HL-60/S4 treated with retinoic acid at 250 ng/mL for 4 days and 3 days (cell line): ENCODE results near the gene TUBA3D.
"Not testable (repeated sequence)": the region's sequence is repeated elsewhere in the genome, so short reads cannot be mapped to it uniquely, and the experiment has no call there.

Source experiments
- in situ Hi-C: fragments of 300-500 bp; cut with MboI; formaldehyde crosslinking; loops from 2 replicates; pipeline ENCODE4 v1.7.0; 2022; ENCODE audit warnings: low sequenced_read_pairs

The TUBA3D gene

DNA sequence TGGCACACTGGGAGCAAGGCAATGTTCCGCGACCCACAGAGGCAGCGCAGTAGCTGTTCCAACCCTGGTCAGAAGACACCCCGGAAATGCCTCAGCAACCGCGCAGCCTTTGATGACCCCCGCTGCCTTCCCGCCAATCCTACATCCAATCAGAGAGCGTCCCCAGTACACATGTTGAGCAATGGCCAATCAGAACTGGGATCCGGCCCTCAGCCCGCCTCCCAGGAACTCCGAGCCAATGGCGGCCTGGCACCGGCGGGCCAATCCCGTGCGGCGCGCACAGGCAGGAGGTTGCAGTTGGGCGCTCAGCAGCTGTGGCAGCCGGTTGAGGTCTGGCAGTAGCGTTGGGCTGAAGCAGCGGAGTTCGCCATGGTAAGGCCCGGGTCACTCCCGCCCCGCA is at the start of gene TUBA3D:
TUBA3D (plus strand) TSS at position 289 of the 400 bp plus-strand sequence; CDS start at position 370, 81 bp downstream.
- in situ Hi-C loops = no loop called here

DNA sequence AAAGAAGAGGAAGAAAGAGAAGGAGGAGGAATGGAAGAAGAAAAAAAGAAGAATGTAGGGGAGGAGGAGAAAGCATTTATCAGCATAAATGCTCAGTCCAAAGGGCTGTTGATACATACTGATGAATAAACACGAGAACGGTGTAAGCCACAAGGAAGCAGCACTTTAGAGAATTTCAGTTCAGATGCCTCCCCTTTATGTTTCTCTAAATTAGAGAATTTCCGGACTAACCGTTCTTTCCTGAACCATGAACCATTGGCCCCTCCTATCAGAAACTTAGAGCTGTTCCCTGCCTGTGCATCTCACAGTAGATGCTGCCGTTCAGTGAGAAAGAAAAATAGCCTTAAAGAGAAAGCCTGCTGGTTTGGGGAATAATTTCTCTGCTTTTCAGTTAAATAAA is 49.2 kb upstream of the TUBA3D start:
- in situ Hi-C loops = no loop called here

- in situ Hi-C loops = no loop called here
These were observed 44.6 kb upstream of the TUBA3D start for GRCh38 chr2:131431336-131431735.

- in situ Hi-C loops = not testable (repeated sequence)
These were observed 35.0 kb upstream of the TUBA3D start for GRCh38 chr2:131440742-131441468.

GRCh38 chr2:131444736-131445514 is 31.0 kb upstream of the TUBA3D start:
- in situ Hi-C loops = not testable (repeated sequence)

- in situ Hi-C loops = not testable (repeated sequence)
These were observed 30.5 kb upstream of the TUBA3D start for GRCh38 chr2:131445515-131445797.

- in situ Hi-C loops = no loop called here
These were observed 30.0 kb upstream of the TUBA3D start for GRCh38 chr2:131445896-131446295.

GRCh38 chr2:131447981-131448380 is 27.9 kb upstream of the TUBA3D start:
- in situ Hi-C loops = not testable (repeated sequence)

- in situ Hi-C loops = not testable (repeated sequence)
These were observed 24.5 kb upstream of the TUBA3D start for GRCh38 chr2:131451265-131451949.

DNA sequence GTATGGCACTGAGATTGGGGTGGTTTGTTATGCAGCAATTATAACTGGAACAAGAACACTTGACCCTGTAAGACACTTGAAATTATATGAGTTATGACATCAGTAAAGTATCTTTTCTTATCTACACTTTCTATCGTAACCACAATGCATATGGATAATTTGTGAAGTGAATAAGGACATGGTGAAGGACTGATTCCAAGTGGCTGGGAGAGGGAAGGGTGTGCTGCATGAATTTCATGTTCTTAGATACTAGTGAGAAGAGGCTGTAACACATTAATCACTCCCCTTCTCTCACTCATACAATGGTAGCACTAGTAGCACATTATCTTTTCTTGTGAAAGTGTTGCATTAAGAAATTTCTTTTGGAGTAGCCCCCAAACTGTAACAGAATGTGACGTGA is 21.0 kb upstream of the TUBA3D start:
- in situ Hi-C loops = not testable (repeated sequence)

DNA sequence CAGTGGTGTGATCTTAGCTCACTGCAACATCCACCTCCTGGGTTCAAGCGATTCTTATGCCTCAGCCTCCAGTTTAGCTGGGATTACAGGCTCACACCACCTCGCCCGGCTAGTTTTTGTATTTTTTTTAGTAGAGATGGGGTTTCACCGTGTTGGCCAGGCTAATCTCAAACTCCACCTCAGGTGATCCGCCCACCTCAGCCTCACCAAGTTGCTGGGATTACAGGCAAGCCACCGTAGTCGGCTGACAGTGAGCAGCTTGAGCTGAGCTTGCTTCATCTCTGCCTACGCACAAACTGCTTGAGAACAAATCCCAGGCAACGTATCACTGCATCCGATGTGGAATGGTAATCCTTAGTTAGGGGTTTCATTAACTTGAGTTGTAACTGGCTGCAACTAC is 8.2 kb upstream of the TUBA3D start:
- in situ Hi-C loops = not testable (repeated sequence)

- in situ Hi-C loops = not testable (repeated sequence)
These were observed 5.0 kb upstream of the TUBA3D start for GRCh38 chr2:131470944-131471343.

GRCh38 chr2:131471624-131472023 is 4.3 kb upstream of the TUBA3D start:
- in situ Hi-C loops = not testable (repeated sequence)

GRCh38 chr2:131473266-131473665 is 2.7 kb upstream of the TUBA3D start:
- in situ Hi-C loops = not testable (repeated sequence)

DNA sequence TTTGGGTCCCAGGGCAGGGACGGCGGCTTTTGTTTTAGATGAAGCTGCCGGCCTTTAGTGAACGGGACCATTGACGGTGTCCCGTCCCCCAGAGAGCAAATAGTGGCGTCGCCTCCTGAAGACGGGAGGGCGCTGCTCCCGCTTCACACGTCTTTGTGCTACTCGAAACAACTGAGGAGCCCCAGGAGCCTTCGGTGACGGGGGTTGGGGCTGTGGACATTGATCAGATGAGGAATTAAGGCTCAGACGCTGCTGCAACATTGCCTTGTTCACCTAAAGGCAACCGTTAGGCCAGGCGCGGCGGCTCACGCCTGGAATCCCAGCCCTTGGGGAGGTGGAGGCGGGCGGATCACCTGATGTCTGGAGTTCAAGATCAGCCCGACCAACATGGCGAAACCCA is 444 bp downstream of the TUBA3D start:
- in situ Hi-C loops = not testable (repeated sequence)

- in situ Hi-C loops = not testable (repeated sequence)
These were observed 1.3 kb downstream of the TUBA3D start for GRCh38 chr2:131477227-131477626.

DNA sequence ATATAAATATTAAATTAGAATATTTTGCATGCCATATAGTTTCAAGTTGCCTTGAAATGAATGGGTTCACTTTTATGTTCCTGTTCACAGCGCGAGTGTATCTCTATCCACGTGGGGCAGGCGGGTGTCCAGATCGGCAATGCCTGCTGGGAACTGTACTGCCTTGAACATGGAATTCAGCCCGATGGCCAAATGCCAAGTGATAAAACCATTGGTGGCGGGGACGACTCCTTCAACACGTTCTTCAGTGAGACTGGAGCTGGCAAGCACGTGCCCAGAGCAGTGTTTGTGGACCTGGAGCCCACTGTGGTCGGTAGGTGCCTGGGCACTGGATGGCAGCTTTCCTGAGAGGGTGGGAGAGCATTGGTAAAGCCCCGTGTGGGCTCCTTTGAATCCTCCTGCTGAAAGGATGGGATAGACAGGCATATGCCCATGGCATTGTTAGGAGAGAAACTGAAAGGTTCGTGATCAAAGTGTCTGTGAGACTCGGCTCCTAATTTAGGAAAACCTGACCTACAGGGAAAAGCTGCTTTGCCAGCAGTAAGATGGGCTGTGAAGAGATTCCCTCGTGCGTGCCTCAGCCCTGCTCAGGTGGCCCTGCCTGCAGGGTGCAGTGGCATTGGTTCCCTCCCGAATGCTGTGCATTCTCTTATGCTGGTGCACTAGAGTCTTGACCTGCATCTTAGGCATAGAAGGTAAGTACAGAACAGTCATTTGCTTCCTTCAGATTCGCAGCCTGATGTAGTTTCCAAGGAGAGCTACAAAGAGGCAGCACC is 2.3 kb downstream of the TUBA3D start:
- in situ Hi-C loops = not testable (repeated sequence)

GRCh38 chr2:131478850-131479461 is 3.0 kb downstream of the TUBA3D start:
- in situ Hi-C loops = not testable (repeated sequence)

GRCh38 chr2:131480351-131480750 is 4.4 kb downstream of the TUBA3D start:
- in situ Hi-C loops = not testable (repeated sequence)

DNA sequence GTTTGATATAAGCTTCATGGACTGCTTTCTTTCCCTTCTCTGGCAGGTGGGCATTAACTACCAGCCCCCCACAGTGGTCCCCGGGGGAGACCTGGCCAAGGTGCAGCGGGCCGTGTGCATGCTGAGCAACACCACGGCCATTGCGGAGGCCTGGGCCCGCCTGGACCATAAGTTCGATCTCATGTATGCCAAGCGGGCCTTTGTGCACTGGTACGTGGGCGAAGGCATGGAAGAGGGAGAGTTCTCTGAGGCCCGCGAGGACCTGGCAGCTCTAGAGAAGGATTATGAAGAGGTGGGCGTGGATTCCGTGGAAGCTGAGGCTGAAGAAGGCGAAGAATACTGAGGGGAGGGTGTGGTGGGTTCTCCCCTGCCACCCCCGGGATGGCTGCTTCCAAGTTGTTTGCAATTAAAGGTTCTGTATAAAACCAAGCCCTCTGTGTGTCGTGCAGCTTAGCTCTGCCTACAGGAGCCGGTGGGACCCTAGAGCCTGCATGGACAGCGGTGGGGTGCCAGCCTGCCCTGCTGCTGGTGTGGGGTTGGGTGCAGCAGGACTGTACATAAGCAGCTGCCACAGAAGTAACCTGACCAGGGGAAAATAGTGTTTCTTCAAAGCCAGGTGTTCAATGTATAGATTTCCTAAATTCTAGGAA is 6.7 kb downstream of the TUBA3D start:
- in situ Hi-C loops = not testable (repeated sequence)
